GM12864 (cell line): ENCODE measurements around the gene CTDNEP1.

Experiments used
- DNase-seq: peaks from one replicate; pipeline ENCODE4 v3.0.0-alpha.2; 2011; ENCODE audit warnings: low read depth
- H3K4me3 ChIP-seq: 2 replicates; pipeline ENCODE4 v1.5.1; 2011; ENCODE audit warnings: mild to moderate bottlenecking, low read depth, low read length, control low read depth
- CTCF ChIP-seq: IDR thresholded peaks from 2 replicates; pipeline ENCODE4 v1.5.1; 2011; ENCODE audit warnings: low read depth, mild to moderate bottlenecking, moderate library complexity, low read length, control low read depth, inconsistent platforms; ENCODE audit errors: missing control alignments

Gene CTDNEP1

DNA sequence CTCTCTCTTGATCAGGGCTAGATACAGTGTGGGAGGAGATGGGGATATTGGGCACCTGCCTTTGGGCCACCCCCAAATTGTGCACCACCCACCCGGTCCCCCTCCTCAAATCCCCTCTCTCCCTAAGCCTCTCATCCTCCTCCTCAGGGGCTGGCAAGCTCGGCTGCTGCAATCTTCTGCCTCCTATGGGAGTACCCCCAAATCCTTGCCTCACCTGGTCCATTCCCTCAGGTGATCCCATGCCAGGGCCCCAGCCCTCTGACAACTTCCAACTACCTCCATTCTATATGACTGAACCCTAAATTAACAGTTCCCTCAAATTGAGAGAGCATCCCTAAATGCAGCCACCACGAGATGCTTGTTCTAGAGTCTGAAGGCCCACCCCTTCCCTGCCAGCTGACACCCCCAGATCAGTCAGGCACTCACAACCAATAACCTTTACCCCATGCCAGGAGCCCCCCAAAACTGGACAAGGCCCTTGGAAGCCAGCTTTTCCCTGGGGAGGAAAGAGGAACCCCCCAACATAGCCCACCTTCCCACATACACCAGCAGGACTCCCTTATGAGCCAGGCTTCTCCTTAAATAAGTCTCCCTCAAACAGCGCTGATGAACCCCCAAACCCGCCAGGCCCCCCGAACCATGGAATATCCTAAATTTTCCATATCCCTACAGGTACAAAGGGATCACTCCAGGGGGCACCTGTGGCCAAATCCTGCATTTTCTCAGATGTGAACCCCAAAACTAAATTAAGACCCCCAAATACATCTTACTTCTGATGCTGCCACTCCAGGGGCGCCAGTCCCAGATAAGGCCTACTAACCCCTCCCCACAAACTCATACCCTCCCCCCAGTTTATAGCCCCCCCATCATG is 35.1 kb downstream of the CTDNEP1 start:
- no peak overlapping the region for H3K4me3 ChIP-seq
- DNase-seq = no peak
- TF ChIP-seq CTCF = no peak

DNA sequence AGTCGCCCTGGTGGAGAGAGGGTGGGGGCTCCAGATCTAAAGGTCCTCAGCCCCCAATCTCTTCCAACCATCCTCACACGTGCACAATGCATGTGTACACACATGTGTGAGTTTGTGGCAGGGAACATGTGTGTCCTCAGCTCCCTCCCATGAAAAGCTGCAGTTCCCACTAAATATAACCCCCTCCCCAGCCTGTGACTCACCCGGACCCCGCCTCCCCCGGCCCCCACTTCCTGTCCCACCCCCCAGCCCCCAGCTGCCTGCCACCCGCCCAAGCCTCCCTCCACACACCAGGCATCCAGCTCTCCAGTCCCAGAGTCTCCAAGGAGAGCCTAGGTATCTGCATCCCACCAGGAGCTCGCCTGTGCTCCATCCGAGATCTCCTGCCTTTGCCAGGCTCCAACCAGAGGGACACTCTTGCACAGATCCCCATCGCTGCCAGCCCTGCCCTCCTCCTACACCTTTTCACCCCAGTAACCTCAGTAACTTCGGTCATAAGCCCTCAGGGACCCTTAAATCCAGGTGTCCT is 35.8 kb downstream of the CTDNEP1 start:
- no peak for TF ChIP-seq CTCF
- H3K4me3 ChIP-seq = no peak overlapping the region
- no peak for DNase-seq

- no peak for DNase-seq
- H3K4me3 ChIP-seq = no peak overlapping the region
- TF ChIP-seq CTCF = no peak
These were observed 36.3 kb downstream of the CTDNEP1 start for GRCh38 chr17:7215136-7215638.

GRCh38 chr17:7214300-7215135 is 37.0 kb downstream of the CTDNEP1 start:
- TF ChIP-seq CTCF = peak; percentile 56
- DNase-seq = peak; percentile 89
- H3K4me3 ChIP-seq = peak overlapping the region; percentile 42

- peak overlapping the region; percentile 42 for H3K4me3 ChIP-seq
- no peak for DNase-seq
- peak; percentile 60 for TF ChIP-seq CTCF
These were observed 37.6 kb downstream of the CTDNEP1 start for GRCh38 chr17:7213895-7214299.

- DNase-seq = no peak
- no peak overlapping the region for H3K4me3 ChIP-seq
- TF ChIP-seq CTCF = no peak
These were observed 39.9 kb downstream of the CTDNEP1 start for GRCh38 chr17:7211491-7212273.
